Sigmoid colon (tissue), 4 donors: Measurements from ENCODE around the gene UROC1.

Source experiments
- EP300 ChIP-seq, 4 donors: sonication (generic); formaldehyde crosslinking; IDR thresholded peaks; one replicate each; pipeline ENCODE4 v1.6.1; 2017; ENCODE audit warnings: antibody characterized with exemption in 4 of 4
- POLR2A ChIP-seq, 2 donors: fragments of 450-650 bp; IDR thresholded peaks; one replicate each; pipeline ENCODE4 v1.6.1; 2016; ENCODE audit warnings: antibody characterized with exemption in 2 of 2, mild to moderate bottlenecking in 2 of 2, moderate library complexity in 2 of 2
- POLR2AphosphoS5 ChIP-seq, 4 donors: sonication (generic); formaldehyde crosslinking; IDR thresholded peaks; one replicate each; pipeline ENCODE4 v1.6.1; 2017; ENCODE audit warnings: antibody characterized with exemption in 4 of 4
- TF ChIP-seq, protein P1 (sequence below), 4 experiments: fragments of 450-650 bp in 3 of 4; fragments of 200-600 bp in 1 of 4; IDR thresholded peaks; one replicate each; pipeline ENCODE4 v1.5.1; 2016 to 2019; ENCODE audit warnings: antibody characterized with exemption in 4 of 4, mild to moderate bottlenecking in 3 of 4, moderate library complexity in 2 of 4

- TF ChIP-seq, protein P1, sequence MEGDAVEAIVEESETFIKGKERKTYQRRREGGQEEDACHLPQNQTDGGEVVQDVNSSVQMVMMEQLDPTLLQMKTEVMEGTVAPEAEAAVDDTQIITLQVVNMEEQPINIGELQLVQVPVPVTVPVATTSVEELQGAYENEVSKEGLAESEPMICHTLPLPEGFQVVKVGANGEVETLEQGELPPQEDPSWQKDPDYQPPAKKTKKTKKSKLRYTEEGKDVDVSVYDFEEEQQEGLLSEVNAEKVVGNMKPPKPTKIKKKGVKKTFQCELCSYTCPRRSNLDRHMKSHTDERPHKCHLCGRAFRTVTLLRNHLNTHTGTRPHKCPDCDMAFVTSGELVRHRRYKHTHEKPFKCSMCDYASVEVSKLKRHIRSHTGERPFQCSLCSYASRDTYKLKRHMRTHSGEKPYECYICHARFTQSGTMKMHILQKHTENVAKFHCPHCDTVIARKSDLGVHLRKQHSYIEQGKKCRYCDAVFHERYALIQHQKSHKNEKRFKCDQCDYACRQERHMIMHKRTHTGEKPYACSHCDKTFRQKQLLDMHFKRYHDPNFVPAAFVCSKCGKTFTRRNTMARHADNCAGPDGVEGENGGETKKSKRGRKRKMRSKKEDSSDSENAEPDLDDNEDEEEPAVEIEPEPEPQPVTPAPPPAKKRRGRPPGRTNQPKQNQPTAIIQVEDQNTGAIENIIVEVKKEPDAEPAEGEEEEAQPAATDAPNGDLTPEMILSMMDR (IDR thresholded peaks at IDR 0.05), result no peak
- no peak for TF ChIP-seq POLR2AphosphoS5 (IDR thresholded peaks at IDR 0.05)
- TF ChIP-seq EP300 (IDR thresholded peaks at IDR 0.05), result no peak
- TF ChIP-seq POLR2A (IDR thresholded peaks at IDR 0.05), result no peak
Observed at GRCh38 chr3:126448893-126449180, 68.7 kb downstream of the UROC1 start.
